MM.1S (cell line): Measurements from ENCODE around the gene SPAG16.

Source experiments
- CTCF ChIP-seq: fragments of 300-600 bp; sonication (generic); IDR thresholded peaks from 2 replicates; pipeline ENCODE4 v1.5.1; 2016; ENCODE audit warnings: antibody characterized with exemption, low read length, mixed read lengths
- EZH2phosphoT487 ChIP-seq: fragments of 300-600 bp; sonication (generic); IDR thresholded peaks from 2 replicates; pipeline ENCODE4 v1.6.1; 2018; ENCODE audit warnings: antibody characterized with exemption, low read length

GRCh38 chr2:214108598-214108997, 824.3 kb downstream of the SPAG16 start:
- TF ChIP-seq CTCF (no peak), EZH2phosphoT487 (no peak)
